Measurements from ENCODE around the gene TIGD3. TPM values are rescaled to one million over a fixed set of nuclear protein-coding genes. Genes with fewer than 3 reads are reported as not detected.

TIGD3 gene
- total and polyA plus RNA-seq, 2 of the 8 experiments (the other 6 are each of a cell fraction or from before 2014, with no cell fraction given) = 1.1 to 1.3 TPM

GRCh38 chr11:65394125-65394536 is 39.6 kb downstream of the TIGD3 start:
- Histone ChIP-seq H4K5ac (ENCODE audit: insufficient read length, low read depth, low read length) (no peak overlapping the region), H3K23ac (ENCODE audit: insufficient read length) (no peak overlapping the region), H2BK15ac (ENCODE audit: low read length) (no peak overlapping the region), H3K18ac (ENCODE audit: extremely low read depth, low read length) (no peak overlapping the region), H3K4me3 (ENCODE audit: extremely low read depth in 1 of 4, insufficient read depth in 2 of 4, low read depth in 3 of 4, low read length in 4 of 4) (no peak overlapping the region), H3K79me2 (ENCODE audit: control insufficient read depth in 1 of 2, insufficient read depth in 2 of 2, low read length in 2 of 2) (no peaks in the 10 kb centered on the region), H4K20me1 (replicated peaks in 1 of 2; ENCODE audit: control insufficient read depth in 1 of 2, insufficient read depth in 2 of 2, low read length in 2 of 2) (peaks cover 0 to 4% of the 10 kb centered on the region in 2 experiments), H3K27ac (ENCODE audit: low read depth, low read length) (no peak overlapping the region), H2BK20ac (ENCODE audit: low read length) (no peak overlapping the region), H4K8ac (ENCODE audit: extremely low read depth, insufficient read depth, low read length) (no peak overlapping the region), H3K14ac (ENCODE audit: insufficient read length) (no peak overlapping the region), H2BK5ac (ENCODE audit: low read depth, low read length) (no peak overlapping the region), H2BK12ac (ENCODE audit: low read depth, low read length) (no peak overlapping the region), H3K4me1 (replicated peaks in 1 of 4; ENCODE audit: control insufficient read depth in 3 of 4, insufficient read depth in 4 of 4, low read length in 3 of 4) (peaks cover 0 to 14% (median 5%) of the 10 kb centered on the region in 4 experiments; a peak in 5 of 7 replicates), H3K9me3 (ENCODE audit: insufficient read depth in 2 of 2, low read depth in 1 of 2, low read length in 1 of 2) (no peaks in the 10 kb centered on the region), H3K56ac (replicated peaks; ENCODE audit: insufficient read length, low read depth, low read length) (no peak overlapping the region), H2BK120ac (replicated peaks; ENCODE audit: low read depth, low read length) (no peak overlapping the region), H3K27me3 (replicated peaks in 1 of 4; ENCODE audit: control insufficient read depth in 3 of 4, extremely low read depth in 1 of 4, insufficient read depth in 3 of 4, low read length in 3 of 4) (no peaks in the 10 kb centered on the region), H3K9ac (replicated peaks in 1 of 4; ENCODE audit: extremely low read depth in 1 of 4, low read depth in 3 of 4, low read length in 3 of 4) (no peak overlapping the region), H3K4ac (replicated peaks; ENCODE audit: insufficient read length, low read depth, low read length) (no peak overlapping the region), H2AFZ (ENCODE audit: low read length) (no peak overlapping the region), H3K36me3 (ENCODE audit: control insufficient read depth in 2 of 4, insufficient read depth in 4 of 4, low read length in 3 of 4) (peaks cover 0 to 4% (median 0%) of the 10 kb centered on the region in 4 experiments; a peak in 2 of 8 replicates), H2AK5ac (ENCODE audit: low read depth, low read length) (no peak overlapping the region), H4K91ac (replicated peaks; ENCODE audit: insufficient read length, low read length) (no peak overlapping the region), H3K79me1 (ENCODE audit: low read depth, low read length) (peaks cover 2% of the 10 kb centered on the region; the same call in 1 of the 2 replicates), H3K23me2 (ENCODE audit: low read depth, low read length) (no peaks in the 10 kb centered on the region), H3K4me2 (ENCODE audit: insufficient read depth in 1 of 2, low read depth in 2 of 2, low read length in 2 of 2) (no peak overlapping the region)
- 94% methylated on average over 19 of the region's 20 CpGs; no CpG with 5 or more reads in 1 of the 2 experiments for WGBS, 2 experiments (ENCODE audit: extremely low coverage in 1 of 2, insufficient coverage in 1 of 2, insufficient read length in 1 of 2, insufficient replicate concordance in 2 of 2, low coverage in 1 of 2, low lambda C conversion rate in 2 of 2, missing lambda C conversion rate in 1 of 2)
- CTCF ChIA-PET (ENCODE audit: partially characterized antibody) = interaction anchor here (0.7 to 4.5 kb wide), 10 partner anchors 9 to 115 kb away, joined by 3 to 29 read pairs (median 3); partner anchors contain the start of gene NEAT1
- POLR2A ChIA-PET (ENCODE audit: partially characterized antibody) = interaction anchor here (0.8 to 17.0 kb wide), 7 partner anchors 22 to 109 kb away, joined by 3 to 202 read pairs (median 3); partner anchors contain the start of genes MALAT1 and NEAT1
- DNase-seq (ENCODE audit: low read depth in 1 of 2, low spot score in 2 of 2) = no peak
- no peak for FAIRE-seq
- TF ChIP-seq BACH1 (IDR thresholded peaks at IDR 0.05; ENCODE audit: low read length) = no peak
- no peak for TF ChIP-seq RBBP5 (IDR thresholded peaks at IDR 0.05; ENCODE audit: borderline replicate concordance, low read depth, low read length)
- TF ChIP-seq EGR1 (IDR thresholded peaks at IDR 0.05; ENCODE audit: borderline replicate concordance, low read depth, low read length) = no peak
- no peak for TF ChIP-seq CTCF (IDR thresholded peaks at IDR 0.05; ENCODE audit: control extremely low read depth in 1 of 3, insufficient read depth in 1 of 3, low read depth in 1 of 3, low read length in 3 of 3)
- TF ChIP-seq ZNF274 (IDR thresholded peaks at IDR 0.05; ENCODE audit: borderline replicate concordance, extremely low read depth, low read length) = no peak
- TF ChIP-seq CBX8 (IDR thresholded peaks at IDR 0.05; ENCODE audit: borderline replicate concordance, low read depth, low read length) = no peak

All from H1 (cell line).